GM23248 (cell line): Measurements from ENCODE around the gene EPS8. TPM values are rescaled to one million over a fixed set of nuclear protein-coding genes. Genes with fewer than 3 reads are reported as not detected.
"Not testable (repeated sequence)": the region's sequence is repeated elsewhere in the genome, so short reads cannot be mapped to it uniquely, and the experiment has no call there.

Experiments
- DNase-seq: peaks from one replicate; pipeline ENCODE4 v3.0.0-alpha.2; 2015
- H2AFZ ChIP-seq: fragments of 200-600 bp; sonication (generic); 2 replicates; pipeline ENCODE4 v1.6.1; 2016; ENCODE audit warnings: antibody characterized with exemption
- H3F3A ChIP-seq: fragments of 200-600 bp; sonication (generic); 2 replicates; pipeline ENCODE4 v1.6.1; 2016; ENCODE audit warnings: mild to moderate bottlenecking, antibody characterized with exemption, mixed run types; ENCODE audit not compliant: insufficient read depth
- H3K27ac ChIP-seq: fragments of 200-600 bp; sonication (generic); 2 replicates; pipeline ENCODE4 v1.5.1; 2016; ENCODE audit warnings: mild to moderate bottlenecking
- H3K27me3 ChIP-seq: fragments of 200-600 bp; sonication (generic); replicated peaks from 2 replicates; pipeline ENCODE4 v1.6.1; 2016; ENCODE audit warnings: mild to moderate bottlenecking; ENCODE audit not compliant: insufficient read depth
- H3K36me3 ChIP-seq: fragments of 200-600 bp; sonication (generic); 2 replicates; pipeline ENCODE4 v1.6.1; 2016; ENCODE audit warnings: low read depth, mild to moderate bottlenecking
- H3K4me1 ChIP-seq: fragments of 200-600 bp; sonication (generic); 2 replicates; pipeline ENCODE4 v1.6.1; 2016; ENCODE audit warnings: mild to moderate bottlenecking; ENCODE audit not compliant: insufficient read depth
- H3K4me2 ChIP-seq: fragments of 200-600 bp; sonication (generic); one replicate; pipeline ENCODE4 v1.6.1; 2016; ENCODE audit warnings: mild to moderate bottlenecking; ENCODE audit not compliant: unreplicated experiment
- H3K4me3 ChIP-seq: fragments of 200-600 bp; sonication (generic); 2 replicates; pipeline ENCODE4 v1.5.1; 2016; ENCODE audit warnings: mild to moderate bottlenecking
- H3K79me2 ChIP-seq: fragments of 200-600 bp; sonication (generic); 2 replicates; pipeline ENCODE4 v1.6.1; 2016; ENCODE audit warnings: mild to moderate bottlenecking; ENCODE audit not compliant: insufficient read depth
- H3K9ac ChIP-seq: fragments of 200-600 bp; sonication (generic); 2 replicates; pipeline ENCODE4 v1.6.1; 2016; ENCODE audit warnings: mild to moderate bottlenecking
- H3K9me2 ChIP-seq: fragments of 200-600 bp; sonication (generic); 2 replicates; pipeline ENCODE4 v1.6.1; 2016; ENCODE audit warnings: mixed run types, mild to moderate bottlenecking, moderate library complexity; ENCODE audit not compliant: insufficient read depth
- H3K9me3 ChIP-seq: fragments of 200-600 bp; sonication (generic); one replicate; pipeline ENCODE4 v1.6.1; 2017; ENCODE audit warnings: low read depth
- H4K20me1 ChIP-seq: fragments of 200-600 bp; sonication (generic); 2 replicates; pipeline ENCODE4 v1.6.0; 2016; ENCODE audit not compliant: insufficient read depth
- EZH2 ChIP-seq: fragments of 200-600 bp; sonication (generic); IDR thresholded peaks from 2 replicates; pipeline ENCODE4 v1.6.1; 2018; ENCODE audit warnings: antibody characterized with exemption, mild to moderate bottlenecking; ENCODE audit not compliant: insufficient read depth, poor library complexity, severe bottlenecking
- EZH2phosphoT487 ChIP-seq: fragments of 200-600 bp; sonication (generic); IDR thresholded peaks from 2 replicates; pipeline ENCODE4 v1.6.1; 2018; ENCODE audit warnings: antibody characterized with exemption, moderate library complexity, mild to moderate bottlenecking, low read depth; ENCODE audit not compliant: insufficient read depth
- whole genome bisulfite sequencing, 2 experiments: methylation state at CpG; one replicate each; pipeline ENCODE4 v1.1.6; 2015 to 2017; ENCODE audit warnings: low lambda C conversion rate in 2 of 2, low coverage in 1 of 2; ENCODE audit errors: missing lambda C conversion rate in 2 of 2; 5-methylcytosine and 5-hydroxymethylcytosine counted together
- in situ Hi-C: fragments of 300-500 bp; cut with MboI; formaldehyde crosslinking; loops from 2 replicates; pipeline ENCODE4 v1.15.0; 2020
- polyA plus RNA-seq: library from polyadenylated mRNA; unstranded; fragments of >200 nt; fragmentation: Nextera tagmentation; extraction: Ambion mirVana; gene quantifications from 2 replicates; pipeline ENCODE4 v1.2.1, GENCODE V29; 2016
- total RNA-seq: library from RNA; depleted of rRNA; stranded (reverse); fragments of >200 nt; shearing (Covaris generic); gene quantifications from 2 replicates; pipeline ENCODE4 v1.2.3, GENCODE V29; 2014

The EPS8 gene
- total and polyA plus RNA-seq, 2 experiments from 2014 or later, result 103 to 107 TPM

GRCh38 chr12:15770581-15770980, 18.6 kb downstream of the EPS8 start:
- H3K27ac ChIP-seq, result peak overlapping the region; percentile 44
- H3K36me3 ChIP-seq, result peaks cover 4% of the 10 kb centered on the region; the same call in 1 of the 2 replicates
- H4K20me1 ChIP-seq, result no peaks in the 10 kb centered on the region
- peaks cover 100% of the 10 kb centered on the region for H3K79me2 ChIP-seq
- WGBS, 2 experiments, result 96 to 100% methylated on average over 1 of the region's 1 CpG
- H3K4me2 ChIP-seq, result peak overlapping the region; percentile 36
- no peaks in the 10 kb centered on the region for H3K9me2 ChIP-seq
- no peak overlapping the region for H2AFZ ChIP-seq
- in situ Hi-C loops, result no loop called here
- no peak overlapping the region for H3K4me3 ChIP-seq
- no peak for DNase-seq
- no peaks in the 10 kb centered on the region for H3K27me3 ChIP-seq
- peaks cover 22% of the 10 kb centered on the region for H3F3A ChIP-seq
- no peaks in the 10 kb centered on the region for H3K9me3 ChIP-seq
- TF ChIP-seq EZH2, result no peak
- no peak for TF ChIP-seq EZH2phosphoT487
- H3K9ac ChIP-seq, result peak overlapping the region; percentile 7; the same call in 1 of the 2 replicates
- peaks cover 43% of the 10 kb centered on the region for H3K4me1 ChIP-seq

GRCh38 chr12:15770021-15770420, 19.2 kb downstream of the EPS8 start:
- Histone ChIP-seq H3F3A (peaks cover 16% of the 10 kb centered on the region), H4K20me1 (no peaks in the 10 kb centered on the region), H3K9me3 (no peaks in the 10 kb centered on the region), H3K4me1 (peaks cover 37% of the 10 kb centered on the region), H2AFZ (no peak overlapping the region), H3K4me2 (peak overlapping the region; percentile 11), H3K79me2 (peaks cover 100% of the 10 kb centered on the region), H3K27me3 (no peaks in the 10 kb centered on the region), H3K36me3 (peaks cover 4% of the 10 kb centered on the region; the same call in 1 of the 2 replicates), H3K9ac (0 out of 2 replicates have a peak overlapping the region, but pooled peaks have one; percentile 7), H3K4me3 (no peak overlapping the region), H3K9me2 (no peaks in the 10 kb centered on the region), H3K27ac (peak overlapping the region; percentile 44)
- in situ Hi-C loops, result no loop called here
- TF ChIP-seq EZH2phosphoT487, result no peak
- TF ChIP-seq EZH2, result no peak
- no peak for DNase-seq
- 86 to 90% methylated on average over 3 of the region's 3 CpGs for WGBS, 2 experiments

- Histone ChIP-seq H3K9me2 (no peaks in the 10 kb centered on the region), H4K20me1 (no peaks in the 10 kb centered on the region), H3K79me2 (peaks cover 100% of the 10 kb centered on the region), H3K4me1 (peaks cover 33% of the 10 kb centered on the region), H3F3A (peaks cover 12% of the 10 kb centered on the region; the same call in 1 of the 2 replicates), H3K4me3 (no peak overlapping the region), H3K4me2 (peak overlapping the region; percentile 11), H3K36me3 (peaks cover 4% of the 10 kb centered on the region; the same call in 1 of the 2 replicates), H3K27me3 (no peaks in the 10 kb centered on the region), H3K27ac (peak overlapping the region; percentile 44), H2AFZ (no peak overlapping the region), H3K9ac (no peak overlapping the region), H3K9me3 (no peaks in the 10 kb centered on the region)
- no peak for TF ChIP-seq EZH2
- no peak for TF ChIP-seq EZH2phosphoT487
- no peak for DNase-seq
- WGBS, 2 experiments, result 61 to 67% methylated on average over 3 of the region's 3 CpGs
- in situ Hi-C loops, result no loop called here
Measured at GRCh38 chr12:15769586-15769985, 19.6 kb downstream of the EPS8 start.

DNA sequence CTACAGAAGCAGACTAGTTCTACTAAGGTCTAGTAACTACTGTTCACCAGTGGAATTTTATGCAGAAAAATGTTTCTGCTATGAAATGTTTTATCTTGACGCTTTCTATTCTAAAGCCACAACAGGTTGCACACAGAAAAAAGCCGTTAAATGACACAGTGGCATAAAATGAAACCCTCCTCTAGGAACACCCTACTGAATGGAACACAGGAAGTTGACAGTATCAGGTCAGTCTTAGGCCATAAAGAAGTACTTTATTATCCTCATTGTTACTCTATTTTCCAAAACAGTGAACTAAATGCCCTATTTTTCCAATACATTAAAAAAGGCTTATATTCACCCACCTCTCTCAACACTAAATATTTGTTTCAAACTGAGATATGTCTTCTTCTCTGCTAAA, 21.9 kb downstream of the EPS8 start:
- Histone ChIP-seq H3K4me1 (peaks cover 29% of the 10 kb centered on the region), H4K20me1 (no peaks in the 10 kb centered on the region), H2AFZ (no peak overlapping the region), H3K9me3 (no peaks in the 10 kb centered on the region), H3K4me2 (no peak overlapping the region), H3K4me3 (no peak overlapping the region), H3K27me3 (no peaks in the 10 kb centered on the region), H3K79me2 (peaks cover 100% of the 10 kb centered on the region), H3K9me2 (no peaks in the 10 kb centered on the region), H3K36me3 (peaks cover 4% of the 10 kb centered on the region; the same call in 1 of the 2 replicates), H3K27ac (no peak overlapping the region), H3F3A (0 out of 2 replicates have a peak, but pooled peaks cover 12% of the 10 kb centered on the region), H3K9ac (no peak overlapping the region)
- in situ Hi-C loops, result no loop called here
- no peak for DNase-seq
- WGBS, 2 experiments, result 98 to 100% methylated on average over 2 of the region's 2 CpGs
- TF ChIP-seq EZH2phosphoT487 (no peak), EZH2 (no peak)

DNA sequence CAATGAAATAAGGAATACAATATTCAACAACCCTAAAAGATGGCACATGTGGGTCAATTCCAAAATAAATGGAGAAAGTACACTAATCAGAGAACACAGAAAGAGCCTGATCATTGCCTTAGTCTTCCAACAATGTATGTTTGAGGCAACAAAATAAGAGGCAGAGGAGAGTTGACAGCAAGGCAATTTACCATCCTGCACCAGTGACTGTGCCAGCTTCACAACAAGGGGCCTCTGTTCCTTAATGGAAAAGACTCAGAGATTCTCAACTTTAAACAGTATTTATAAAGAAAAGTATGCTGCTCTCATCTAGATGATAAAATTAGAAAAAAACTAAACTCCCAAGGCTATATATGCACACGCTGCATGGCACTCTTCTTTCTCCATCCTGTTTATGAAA, 25.9 kb downstream of the EPS8 start:
- no peak overlapping the region for H2AFZ ChIP-seq
- no peak overlapping the region for H3K9ac ChIP-seq
- TF ChIP-seq EZH2phosphoT487 (no peak), EZH2 (no peak)
- DNase-seq, result no peak
- H3K27ac ChIP-seq, result no peak overlapping the region
- H3K36me3 ChIP-seq, result peaks cover 10% of the 10 kb centered on the region; the same call in 1 of the 2 replicates
- H4K20me1 ChIP-seq, result no peaks in the 10 kb centered on the region
- H3K9me2 ChIP-seq, result no peaks in the 10 kb centered on the region; the same call in 1 of the 2 replicates
- H3K4me2 ChIP-seq, result no peak overlapping the region
- 94 to 100% methylated on average over 1 of the region's 1 CpG for WGBS, 2 experiments
- peaks cover 8% of the 10 kb centered on the region for H3K4me1 ChIP-seq
- no peaks in the 10 kb centered on the region for H3K9me3 ChIP-seq
- in situ Hi-C loops, result no loop called here
- no peaks in the 10 kb centered on the region for H3K27me3 ChIP-seq
- peaks cover 100% of the 10 kb centered on the region for H3K79me2 ChIP-seq
- H3K4me3 ChIP-seq, result no peak overlapping the region
- H3F3A ChIP-seq, result peaks cover 12% of the 10 kb centered on the region

DNA sequence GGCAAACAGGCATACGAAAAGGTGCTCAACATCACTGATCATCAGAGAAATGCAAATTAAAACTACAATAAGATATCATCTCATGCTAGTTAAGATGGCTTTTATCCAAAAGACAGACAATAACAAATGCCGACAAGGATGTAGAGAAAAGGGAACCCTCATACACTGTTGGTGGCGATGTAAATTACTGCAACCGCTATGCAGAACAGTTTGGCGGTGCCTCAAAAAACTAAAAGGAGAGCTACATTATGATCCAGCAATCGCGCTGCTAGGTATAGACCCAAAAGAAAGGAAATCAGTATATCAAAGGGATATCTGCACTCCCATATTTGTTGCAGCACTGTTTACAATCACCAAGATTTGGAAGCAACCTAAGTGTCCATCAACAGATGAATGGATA, 27.0 kb downstream of the EPS8 start:
- Histone ChIP-seq H3K4me1 (peaks cover 18% of the 10 kb centered on the region), H3F3A (peaks cover 17% of the 10 kb centered on the region), H3K79me2 (peaks cover 97% of the 10 kb centered on the region)
- H3K27ac ChIP-seq, H3K4me2 ChIP-seq, in situ Hi-C loops, H3K9me3 ChIP-seq, H3K4me3 ChIP-seq, H3K9ac ChIP-seq, H2AFZ ChIP-seq, DNase-seq, H3K36me3 ChIP-seq, H3K27me3 ChIP-seq, H3K9me2 ChIP-seq, H4K20me1 ChIP-seq: not testable (repeated sequence)
- 97 to 98% methylated on average over 7 of the region's 7 CpGs for WGBS, 2 experiments
